GM12891 (cell line): ENCODE data around the gene RAB9B.
"Not testable (repeated sequence)": the region's sequence is repeated elsewhere in the genome, so short reads cannot be mapped to it uniquely, and the experiment has no call there.

ENCODE experiments used
- DNase-seq: peaks from one replicate; pipeline ENCODE4 v3.0.0; 2011; ENCODE audit warnings: low spot score; ENCODE audit not compliant: insufficient read length
- FAIRE-seq: peaks from 2 replicates; lab custom pipeline; 2011; peaks lifted over from hg19 to GRCh38; lab: Jason Lieb, UNC
- PAX5 ChIP-seq: IDR thresholded peaks from 2 replicates; pipeline ENCODE4 v1.6.1; 2011; ENCODE audit warnings: low read length, moderate library complexity, mild to moderate bottlenecking; ENCODE audit not compliant: insufficient read depth, severe bottlenecking
- POLR2A ChIP-seq: IDR thresholded peaks from 2 replicates; pipeline ENCODE4 v1.6.1; 2011; ENCODE audit warnings: low read depth, low read length, control low read depth
- POLR2AphosphoS5 ChIP-seq: IDR thresholded peaks from 2 replicates; pipeline ENCODE4 v1.6.1; 2011; ENCODE audit warnings: low read depth, low read length, control low read depth
- POU2F2 ChIP-seq: IDR thresholded peaks from 2 replicates; pipeline ENCODE4 v1.6.1; 2011; ENCODE audit warnings: low read depth, mild to moderate bottlenecking, control low read depth, low read length, moderate library complexity
- SPI1 ChIP-seq: IDR thresholded peaks from 2 replicates; pipeline ENCODE4 v1.6.1; 2011; ENCODE audit warnings: low read depth, low read length, control low read depth
- TAF1 ChIP-seq: IDR thresholded peaks from 2 replicates; pipeline ENCODE4 v1.6.1; 2011; ENCODE audit warnings: low read depth, low read length, control low read depth

The RAB9B gene

GRCh38 chrX:103818842-103819619 lies 13.0 kb downstream of the RAB9B start:
- TF ChIP-seq TAF1, result no peak
- TF ChIP-seq SPI1, result no peak
- TF ChIP-seq POLR2A, result no peak
- no peak for TF ChIP-seq PAX5
- TF ChIP-seq POU2F2, result no peak
- no peak for TF ChIP-seq POLR2AphosphoS5
- FAIRE-seq (no peak), DNase-seq (no peak)

- TF ChIP-seq TAF1 (no peak), PAX5 (no peak), SPI1 (no peak), POLR2AphosphoS5 (no peak), POU2F2 (no peak), POLR2A (no peak)
- DNase-seq, result no peak
- FAIRE-seq, result no peak
These were observed 14.6 kb downstream of the RAB9B start for GRCh38 chrX:103817502-103817901.

GRCh38 chrX:103817101-103817500 lies 15.0 kb downstream of the RAB9B start:
- DNase-seq, FAIRE-seq: not testable (repeated sequence)

- no peak for DNase-seq
- no peak for FAIRE-seq
- TF ChIP-seq POU2F2 (no peak), PAX5 (no peak), TAF1 (no peak), POLR2AphosphoS5 (no peak), POLR2A (no peak), SPI1 (no peak)
These were observed 20.2 kb downstream of the RAB9B start for GRCh38 chrX:103811858-103812257.

GRCh38 chrX:103806862-103807474 lies 25.1 kb downstream of the RAB9B start:
- TF ChIP-seq POLR2AphosphoS5 (no peak), POLR2A (no peak), SPI1 (no peak), POU2F2 (no peak), TAF1 (no peak), PAX5 (no peak)
- DNase-seq (no peak), FAIRE-seq (no peak)

- no peak for TF ChIP-seq SPI1
- TF ChIP-seq POLR2A, result no peak
- TF ChIP-seq PAX5, result no peak
- DNase-seq, result no peak
- FAIRE-seq, result no peak
These were observed 26.2 kb downstream of the RAB9B start for GRCh38 chrX:103805860-103806259.

- DNase-seq, result no peak
- no peak for TF ChIP-seq POLR2AphosphoS5
- no peak for TF ChIP-seq SPI1
- no peak for TF ChIP-seq PAX5
- no peak for TF ChIP-seq POLR2A
- TF ChIP-seq POU2F2, result no peak
- no peak for TF ChIP-seq TAF1
- no peak for FAIRE-seq
These were observed 31.7 kb downstream of the RAB9B start for GRCh38 chrX:103800318-103800717.

- no peak for FAIRE-seq
- no peak for DNase-seq
- TF ChIP-seq SPI1, result no peak
- TF ChIP-seq TAF1, result no peak
- TF ChIP-seq POU2F2, result no peak
- no peak for TF ChIP-seq POLR2AphosphoS5
- no peak for TF ChIP-seq PAX5
- no peak for TF ChIP-seq POLR2A
These were observed 34.4 kb downstream of the RAB9B start for GRCh38 chrX:103797691-103798090.

GRCh38 chrX:103794119-103794518 lies 37.9 kb downstream of the RAB9B start:
- FAIRE-seq, result no peak
- TF ChIP-seq POLR2A, result no peak
- no peak for TF ChIP-seq SPI1
- TF ChIP-seq TAF1, result no peak
- TF ChIP-seq POU2F2, result no peak
- no peak for TF ChIP-seq PAX5
- TF ChIP-seq POLR2AphosphoS5, result no peak
- no peak for DNase-seq

GRCh38 chrX:103793545-103793940 lies 38.5 kb downstream of the RAB9B start:
- DNase-seq (no peak), FAIRE-seq (no peak)
- TF ChIP-seq POLR2AphosphoS5 (no peak), POU2F2 (no peak), SPI1 (no peak), POLR2A (no peak), PAX5 (no peak), TAF1 (no peak)
